K562 (cell line): ENCODE data around the gene MARK3. TPM values are rescaled to one million over a fixed set of nuclear protein-coding genes. Genes with fewer than 3 reads are reported as not detected.

Source experiments
- ATAC-seq: fragments of 200-7000 bp; cut with Tn5 transposase; 3 replicates; pipeline ENCODE4 v1.9.1; 2020; ENCODE audit warnings: moderate library complexity
- BruUV-seq: library from RNA; stranded (reverse); fragments of 400-500 nt; replicated peaks from 2 replicates; lab custom pipeline; 2021; lab: Mats Ljungman, UMichigan
- CTCF ChIA-PET: fragments of 300-600 bp; formaldehyde crosslinking; extraction: SDS; loops from one replicate; lab custom pipeline; 2021; ENCODE audit warnings: low intra/inter-chr PET ratio; lab: Yijun Ruan, JAX
- POLR2A ChIA-PET: fragments of 300-600, 350-650 bp; sonication (Branson Sonifier 250); formaldehyde crosslinking; extraction: SDS; loops from one replicate; lab custom pipeline; 2021; ENCODE audit warnings: antibody characterized with exemption, inconsistent platforms; lab: Yijun Ruan, JAX
- DNase-seq, 4 experiments: peaks; one replicate each; pipeline versions ENCODE4 v3.0.0 to v3.0.0-alpha.2; 2011 to 2018; ENCODE audit warnings: low spot score in 3 of 4, mixed read lengths in 3 of 4; ENCODE audit errors: extremely low read depth in 1 of 4
- FAIRE-seq: peaks from 2 replicates; lab custom pipeline; 2011; peaks lifted over from hg19 to GRCh38; lab: Jason Lieb, UNC
- H2AFZ ChIP-seq: 2 replicates; pipeline ENCODE4 v1.6.0; 2011; ENCODE audit warnings: low read depth, low read length, control low read depth, inconsistent platforms
- H3K27ac ChIP-seq: fragments of 200-600 bp; 3 replicates; pipeline ENCODE4 v1.8.0; 2011; ENCODE audit warnings: low read depth, mild to moderate bottlenecking, control low read depth, inconsistent platforms, low read length, moderate library complexity, mixed read lengths; ENCODE audit errors: extremely low read depth
- H3K27me3 ChIP-seq, 2 experiments: fragments of 300-600 bp in 1 of 2; 2 replicates in 1 of 2; 3 replicates in 1 of 2; pipeline versions ENCODE4 v1.6.0 to v1.8.0; 2011; ENCODE audit warnings: inconsistent platforms in 2 of 2, low read length in 2 of 2, mild to moderate bottlenecking in 1 of 2, mixed read lengths in 1 of 2, moderate library complexity in 1 of 2; ENCODE audit not compliant: control insufficient read depth in 2 of 2, insufficient read depth in 2 of 2
- H3K36me3 ChIP-seq: fragments of 300-600 bp; 3 replicates; pipeline ENCODE4 v1.8.0; 2011; ENCODE audit warnings: mild to moderate bottlenecking, low read length, inconsistent platforms; ENCODE audit not compliant: control insufficient read depth, insufficient read depth
- H3K4me1 ChIP-seq, 2 experiments: fragments of 200-600 bp in 1 of 2; replicated peaks in 1 of 2; 2 replicates in 1 of 2; 3 replicates in 1 of 2; pipeline versions ENCODE4 v1.5.1 to v1.8.0; 2011; ENCODE audit warnings: inconsistent platforms in 2 of 2, low read length in 2 of 2, mild to moderate bottlenecking in 1 of 2, mixed read lengths in 1 of 2, moderate library complexity in 1 of 2; ENCODE audit not compliant: control insufficient read depth in 2 of 2, insufficient read depth in 2 of 2
- H3K4me2 ChIP-seq: 2 replicates; pipeline ENCODE4 v1.6.1; 2011; ENCODE audit warnings: low read length, control low read depth, inconsistent platforms, mixed read lengths; ENCODE audit not compliant: insufficient read depth
- H3K4me3 ChIP-seq: fragments of 200-600 bp; sonication (generic), shearing (Covaris generic); 2 replicates; pipeline ENCODE4 v1.5.1; 2016; ENCODE audit warnings: control low read depth, inconsistent platforms
- H3K79me2 ChIP-seq: fragments of 200-600 bp; 3 replicates; pipeline ENCODE4 v1.8.0; 2011; ENCODE audit warnings: low read length, inconsistent platforms; ENCODE audit not compliant: control insufficient read depth, insufficient read depth
- H3K9ac ChIP-seq, 2 experiments: 2 replicates each; pipeline versions ENCODE4 v1.6.0 to v1.6.1; 2011; ENCODE audit warnings: low read depth in 2 of 2, low read length in 2 of 2, control low read depth in 1 of 2, inconsistent platforms in 1 of 2, mild to moderate bottlenecking in 1 of 2, mixed read lengths in 1 of 2; ENCODE audit not compliant: insufficient read depth in 1 of 2
- H3K9me1 ChIP-seq: one replicate; pipeline ENCODE4 v1.6.0; 2011; ENCODE audit warnings: inconsistent platforms, mild to moderate bottlenecking, low read length, moderate library complexity; ENCODE audit not compliant: control insufficient read depth, insufficient read depth
- H3K9me3 ChIP-seq: replicated peaks from 2 replicates; pipeline ENCODE4 v1.5.1; 2011; ENCODE audit warnings: low read depth, low read length, inconsistent platforms; ENCODE audit not compliant: control insufficient read depth, insufficient read depth
- H4K20me1 ChIP-seq: replicated peaks from 2 replicates; pipeline ENCODE4 v1.6.1; 2011; ENCODE audit warnings: low read length, inconsistent platforms, mixed read lengths; ENCODE audit not compliant: control insufficient read depth, insufficient read depth
- ATF1 ChIP-seq, 2 experiments: fragments of 450-650 bp in 1 of 2; IDR thresholded peaks; 2 replicates each; pipeline ENCODE4 v1.6.1; 2016; ENCODE audit warnings: missing compliant biosample characterization in 1 of 2, missing genetic modification characterization in 1 of 2
- CBX2 ChIP-seq: fragments of 200-600 bp; sonication (generic); IDR thresholded peaks from one replicate; pipeline ENCODE4 v1.6.1; 2012; ENCODE audit warnings: mild to moderate bottlenecking, low read length, inconsistent platforms; ENCODE audit not compliant: insufficient read depth, poor library complexity, severe bottlenecking
- CREBBP ChIP-seq: IDR thresholded peaks from one replicate; pipeline ENCODE4 v1.6.1; 2012; ENCODE audit warnings: low read depth, mild to moderate bottlenecking, control low read depth, inconsistent platforms, low read length
- E2F4 ChIP-seq: sonication (generic); formaldehyde crosslinking; IDR thresholded peaks from 2 replicates; pipeline ENCODE4 v1.8.0; 2022; ENCODE audit warnings: mild to moderate bottlenecking, low read depth, missing genetic modification reagents
- FOXP4 ChIP-seq: sonication (generic); formaldehyde crosslinking; IDR thresholded peaks from 2 replicates; pipeline ENCODE4 v1.8.0; 2022; ENCODE audit warnings: mild to moderate bottlenecking, missing genetic modification reagents, borderline replicate concordance
- MAFK ChIP-seq: IDR thresholded peaks from 2 replicates; pipeline ENCODE4 v1.6.1; 2011; ENCODE audit warnings: low read length, improper control_type of control experiment
- NFIX ChIP-seq: fragments of 250-450 bp; sonication (Bioruptor Pico); IDR thresholded peaks from 2 replicates; pipeline ENCODE4 v1.4.0; 2020; ENCODE audit warnings: low read depth, mild to moderate bottlenecking, moderate library complexity
- NR2F6 ChIP-seq: fragments of 450-650 bp; formaldehyde crosslinking; IDR thresholded peaks from 2 replicates; pipeline ENCODE4 v1.4.0; 2020; ENCODE audit warnings: mild to moderate bottlenecking
- PCBP1 ChIP-seq: fragments of 200-400 bp; formaldehyde crosslinking; IDR thresholded peaks from 2 replicates; pipeline ENCODE4 v1.6.1; 2018; ENCODE audit warnings: mild to moderate bottlenecking, low read depth, low read length; ENCODE audit not compliant: poor library complexity, severe bottlenecking
- RBM22 ChIP-seq: fragments of 200-400 bp; formaldehyde crosslinking; IDR thresholded peaks from 2 replicates; pipeline ENCODE4 v1.6.1; 2018; ENCODE audit warnings: low read length, low read depth; ENCODE audit not compliant: poor library complexity, severe bottlenecking
- RBM34 ChIP-seq: fragments of 200-400 bp; formaldehyde crosslinking; IDR thresholded peaks from 2 replicates; pipeline ENCODE4 v1.6.1; 2018; ENCODE audit warnings: low read length, borderline replicate concordance; ENCODE audit not compliant: insufficient read depth
- RFX1 ChIP-seq: fragments of 450-650 bp; IDR thresholded peaks from 2 replicates; pipeline ENCODE4 v1.6.1; 2016; ENCODE audit warnings: mild to moderate bottlenecking, moderate library complexity
- WGBS: fragments of 100-300 bp; shearing (Covaris generic); methylation state at CpG from one replicate; pipeline ENCODE4 v1.1.6; 2016; ENCODE audit warnings: low coverage, mixed read lengths; ENCODE audit not compliant: insufficient coverage; ENCODE audit errors: missing lambda C conversion rate; 5-methylcytosine and 5-hydroxymethylcytosine counted together
- in situ Hi-C: fragments of 300-500 bp; cut with MboI; formaldehyde crosslinking; loops from 4 replicates; pipeline ENCODE4 v1.15.0; 2018; ENCODE audit warnings: inconsistent platforms, mixed read lengths
- intact Hi-C: fragments of 100-400 bp; cut with micrococcal nuclease; formaldehyde crosslinking; loops from 2 replicates; pipeline ENCODE4 v1.14.2; 2022
- polyA plus RNA-seq, 8 experiments: library from polyadenylated mRNA; depleted of rRNA in 4 of 8; stranded (reverse) in 5 of 8; unstranded in 3 of 8; fragments of >200 nt; fragmentation: Nextera tagmentation in 2 of 8; fragmentation: Illumina TruSeq in 1 of 8; extraction: Ambion mirVana in 2 of 8; extraction: Trizol in 1 of 8; gene quantifications; 2 replicates each; pipeline versions ENCODE4 v1.2.1 to v1.2.3, GENCODE V29; 2011 to 2014; ENCODE audit warnings: inconsistent platforms in 1 of 8, missing spikeins in 1 of 8
- total RNA-seq, 7 experiments: library from RNA; depleted of rRNA in 6 of 7; stranded (reverse); fragments of >200 nt in 6 of 7; fragmentation: Illumina TruSeq in 2 of 7; extraction: Trizol in 2 of 7; gene quantifications; 2 replicates each; pipeline versions ENCODE4 v1.2.1 to v1.2.3, GENCODE V29; 2011 to 2021; ENCODE audit warnings: low replicate concordance in 1 of 7

The MARK3 gene
- total and polyA plus RNA-seq, 9 of the 15 experiments (the other 6 are each of a cell fraction or from before 2014, with no cell fraction given) = 10.1 to 68.7 (median 56.3) TPM

DNA sequence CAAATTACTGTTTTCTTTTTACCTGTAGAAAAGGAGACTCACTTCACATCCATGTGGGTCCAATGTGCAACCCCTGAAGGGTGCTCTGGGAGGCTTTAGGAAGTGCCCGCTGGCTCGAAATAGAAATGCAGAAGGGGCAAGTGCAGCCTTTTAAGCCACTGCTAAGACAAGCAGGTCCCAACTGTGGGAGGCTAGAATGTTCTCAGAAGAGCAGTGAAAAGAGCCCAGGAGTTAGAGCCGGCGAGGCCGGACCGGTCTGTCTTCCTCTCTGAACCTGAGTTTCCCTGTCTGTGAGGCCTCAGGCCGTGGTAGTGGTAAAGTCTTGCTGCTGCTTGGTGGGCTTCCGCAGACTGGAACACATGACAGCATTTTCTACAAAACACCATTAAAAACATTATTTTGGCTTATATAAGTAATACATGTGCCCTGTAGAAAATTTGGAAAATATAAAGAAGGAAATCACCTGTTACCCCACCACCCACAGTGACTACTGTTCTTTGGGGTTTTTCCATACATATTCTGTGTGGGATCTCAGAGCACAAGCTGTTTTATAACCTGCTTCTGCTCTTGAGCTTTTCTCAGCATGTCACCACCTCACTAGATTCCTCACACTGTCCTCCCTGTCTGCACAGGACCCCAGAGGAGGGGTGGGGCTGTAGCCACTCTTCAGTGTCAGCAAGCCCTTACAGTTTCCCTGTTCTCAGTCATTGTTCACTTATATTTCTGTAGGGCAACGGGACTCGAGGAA is 131.4 kb downstream of the MARK3 start:
- 71% methylated on average over 10 of the region's 10 CpGs for WGBS
- TF ChIP-seq MAFK (no peak), RFX1 (no peak), CREBBP (no peak), RBM34 (no peak), CBX2 (no peak), E2F4 (CRISPR knock-in tag) (no peak), ATF1 (CRISPR knock-in tag; IDR thresholded peaks at IDR 0.05) (no peak), ATF1 (tag; IDR thresholded peaks at IDR 0.05) (no peak), NR2F6 (CRISPR knock-in tag) (no peak), RBM22 (no peak), NFIX (CRISPR knock-in tag) (no peak), PCBP1 (no peak), FOXP4 (CRISPR knock-in tag) (no peak)

More for the DNA sequence above, 131.4 kb downstream of the MARK3 start:
- H3K9me3 ChIP-seq = no peaks in the 10 kb centered on the region
- H3K9me1 ChIP-seq = no peaks in the 10 kb centered on the region
- H3K4me1 ChIP-seq = peaks cover 30 to 63% of the 10 kb centered on the region in 2 experiments
- H4K20me1 ChIP-seq = peaks cover 13% of the 10 kb centered on the region; the same call in 1 of the 2 replicates
- no peak for ATAC-seq
- H3K36me3 ChIP-seq = peaks cover 26% of the 10 kb centered on the region; the same call in 1 of the 3 replicates
- ChIA-PET POLR2A (interaction anchor here (0.8 kb wide), 1 partner anchor 11 kb away, joined by 4 read pairs; no protein-coding TSS in a partner anchor), CTCF (no interaction called here)
- in situ Hi-C loops (no loop called here), intact Hi-C loops (loop anchor here (5.0 kb wide), 1 partner anchor 46 kb away; the partner anchor contains the start of genes BAG5 and COA8)
- peaks cover 14% of the 10 kb centered on the region for H3K79me2 ChIP-seq
- no peaks in the 10 kb centered on the region for H3K27me3 ChIP-seq
- no peak for FAIRE-seq
- no peak overlapping the region for H2AFZ ChIP-seq
- H3K4me3 ChIP-seq = no peak overlapping the region
- no TSS peak for BruUV-seq
- no peak overlapping the region for H3K9ac ChIP-seq
- no peak overlapping the region for H3K27ac ChIP-seq
- DNase-seq = no peak
- H3K4me2 ChIP-seq = no peak overlapping the region
